HFF-Myc (cell line): ENCODE data around the gene CBX5.
A peak's percentile ranks its signal among the peaks of the same experiment; 100 is the strongest.
"Not testable (repeated sequence)": the region's sequence is repeated elsewhere in the genome, so short reads cannot be mapped to it uniquely, and the experiment has no call there.

Source experiments
- DNase-seq: peaks from one replicate; pipeline ENCODE4 v3.0.0-alpha.2; 2011; ENCODE audit warnings: low read depth; ENCODE audit errors: extremely low read depth
- H3K4me3 ChIP-seq: replicated peaks from 2 replicates; pipeline ENCODE4 v1.5.1; 2011; ENCODE audit warnings: low read depth, mild to moderate bottlenecking, control low read depth, low read length
- CTCF ChIP-seq: IDR thresholded peaks from 2 replicates; pipeline ENCODE4 v1.5.1; 2012; ENCODE audit warnings: mild to moderate bottlenecking, low read depth, low read length, control low read depth; ENCODE audit errors: missing control alignments

CBX5 gene

DNA sequence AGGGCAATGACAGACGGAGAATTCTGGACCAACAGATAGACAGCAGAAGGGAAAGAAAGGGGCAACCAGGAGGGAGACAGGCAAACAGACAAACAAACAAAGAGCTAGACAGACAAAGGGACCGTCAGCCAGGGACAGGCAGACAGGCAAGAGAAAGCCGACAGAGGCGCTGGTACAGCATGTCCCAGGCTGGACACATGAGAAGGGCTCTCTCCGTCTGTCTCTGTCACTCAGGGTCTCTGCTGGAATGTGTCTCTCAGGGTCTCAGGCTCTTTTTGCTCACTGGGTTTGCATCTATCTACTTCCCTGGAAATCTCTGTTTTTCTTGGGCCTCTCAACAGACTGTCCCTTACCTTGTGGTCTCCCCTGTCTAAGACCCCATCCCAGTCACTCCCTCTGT is 82.9 kb downstream of the CBX5 start:
- no peak overlapping the region for H3K4me3 ChIP-seq
- TF ChIP-seq CTCF = no peak
- no peak for DNase-seq

DNA sequence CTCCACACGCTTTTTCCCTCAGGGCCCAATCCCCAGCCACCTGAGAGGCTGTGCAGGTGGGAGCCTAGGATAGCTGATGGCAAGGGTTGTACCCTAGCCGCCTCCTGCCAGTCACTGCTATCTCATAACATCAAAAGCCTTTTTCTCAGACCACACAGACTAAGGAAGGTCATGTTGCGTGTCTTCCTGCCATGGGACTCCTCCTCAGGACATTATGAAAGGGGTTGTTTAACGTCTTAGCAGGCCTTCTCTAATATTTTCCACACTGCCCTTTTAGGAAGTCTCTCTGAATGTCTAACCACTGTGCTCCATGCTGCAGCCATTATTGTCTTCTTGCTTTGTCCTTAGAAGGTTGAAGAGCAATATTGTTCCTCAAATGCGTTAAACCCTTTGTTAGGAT is 83.5 kb downstream of the CBX5 start:
- H3K4me3 ChIP-seq = no peak overlapping the region
- no peak for DNase-seq
- TF ChIP-seq CTCF = no peak

DNA sequence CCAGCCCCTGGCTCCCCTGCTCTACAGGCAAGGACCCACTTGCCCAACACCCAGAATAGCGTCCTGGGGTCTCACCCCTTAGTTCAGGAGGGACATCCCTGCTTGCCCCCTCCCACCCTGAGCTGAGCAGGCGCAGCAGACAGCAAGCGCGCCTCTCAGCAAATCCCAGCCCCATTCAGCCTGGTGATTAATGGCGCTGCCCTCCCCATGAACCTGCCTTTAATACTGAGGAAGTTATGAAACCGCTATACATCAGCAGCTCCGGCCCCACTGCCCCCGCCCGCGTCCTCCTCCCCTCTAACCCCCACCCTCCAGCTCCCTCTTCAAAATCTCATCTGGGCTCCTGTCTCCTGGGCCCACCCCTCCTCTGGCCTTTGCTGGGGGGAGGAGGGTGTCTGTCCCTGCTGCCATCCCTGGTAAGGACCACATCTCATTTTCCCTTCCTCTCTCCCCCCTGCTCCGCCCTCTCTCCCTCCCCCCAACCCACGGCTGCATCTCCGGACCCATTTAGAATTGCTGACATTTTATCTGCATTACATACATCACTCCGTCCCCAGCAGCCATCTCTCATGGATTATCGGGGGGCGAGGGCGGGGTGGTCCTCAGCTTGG is 84.1 kb downstream of the CBX5 start:
- DNase-seq = no peak
- TF ChIP-seq CTCF = no peak

DNA sequence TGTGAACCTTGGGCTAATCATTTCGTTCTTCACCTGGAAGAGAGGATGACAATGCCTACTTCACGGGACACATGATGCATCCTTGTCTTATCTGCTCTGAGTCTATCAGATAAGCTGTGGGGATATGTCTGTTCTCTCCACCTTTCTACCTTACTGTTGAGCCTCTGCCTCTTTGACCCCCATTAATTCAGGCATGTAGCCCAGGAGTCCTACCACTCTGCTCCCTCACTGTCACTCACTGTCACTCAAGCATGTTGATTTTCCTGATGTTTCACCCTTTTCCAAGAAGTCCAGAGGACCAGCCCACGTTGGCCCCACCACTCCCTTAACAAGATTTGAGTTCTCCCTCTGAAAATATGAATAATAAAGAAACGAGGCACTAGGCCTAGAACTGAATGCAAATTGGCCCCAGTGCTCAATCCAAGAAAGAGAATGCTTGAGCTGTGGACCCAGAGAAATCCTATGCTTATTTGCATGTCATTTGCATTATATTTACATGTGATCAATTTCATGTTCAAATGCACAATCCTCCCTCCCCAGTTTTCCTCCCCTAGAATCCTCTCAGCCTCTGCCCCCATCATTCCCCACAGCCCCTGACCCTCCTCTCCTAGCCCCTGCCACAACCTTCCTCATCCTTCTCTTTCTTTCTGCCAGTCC is 84.7 kb downstream of the CBX5 start:
- DNase-seq = no peak
- H3K4me3 ChIP-seq = no peak overlapping the region

More for the DNA sequence above, 84.1 kb downstream of the CBX5 start:
- H3K4me3 ChIP-seq = no peak overlapping the region

DNA sequence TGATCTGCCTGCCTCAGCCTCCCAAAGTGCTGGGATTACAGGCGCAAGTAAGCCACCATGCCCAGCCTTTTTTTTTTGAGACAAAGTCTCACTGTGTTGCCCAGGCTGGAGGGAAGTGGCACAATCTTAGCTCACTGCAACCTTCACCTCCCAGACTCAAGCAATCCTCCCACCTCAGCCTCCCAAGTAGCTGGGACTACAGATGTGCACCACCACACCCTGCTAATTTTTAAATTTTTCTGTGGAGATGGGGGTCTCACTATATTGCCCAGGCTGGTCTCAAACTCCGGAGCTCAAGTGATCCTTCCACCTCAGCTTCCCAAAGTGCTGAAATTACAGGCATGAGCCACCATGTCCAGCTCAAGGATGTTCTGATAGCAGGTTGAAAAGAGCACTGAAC is 85.3 kb downstream of the CBX5 start:
- DNase-seq, H3K4me3 ChIP-seq: not testable (repeated sequence)

More for the DNA sequence above, 84.7 kb downstream of the CBX5 start:
- TF ChIP-seq CTCF = no peak

DNA sequence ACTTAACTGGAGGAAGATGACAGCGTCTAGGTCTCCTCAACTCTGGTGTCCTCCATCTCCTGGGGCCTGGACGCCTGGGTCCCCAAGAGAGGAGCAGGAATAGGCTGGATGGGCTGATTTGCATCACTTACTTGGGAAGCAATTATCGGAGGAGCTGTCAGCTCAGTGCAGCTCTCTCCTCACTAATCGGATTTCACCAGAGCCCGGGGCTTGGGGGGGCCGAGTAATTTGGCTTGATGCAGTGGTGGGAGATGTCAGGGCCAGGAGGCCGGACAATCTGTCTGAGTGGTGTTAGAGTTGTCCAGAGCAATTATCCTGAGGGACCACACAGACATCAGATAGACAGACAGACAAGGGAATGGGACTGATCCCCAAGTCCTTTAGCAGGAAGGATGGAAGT is 86.5 kb downstream of the CBX5 start:
- no peak overlapping the region for H3K4me3 ChIP-seq
- no peak for TF ChIP-seq CTCF
- DNase-seq = no peak

DNA sequence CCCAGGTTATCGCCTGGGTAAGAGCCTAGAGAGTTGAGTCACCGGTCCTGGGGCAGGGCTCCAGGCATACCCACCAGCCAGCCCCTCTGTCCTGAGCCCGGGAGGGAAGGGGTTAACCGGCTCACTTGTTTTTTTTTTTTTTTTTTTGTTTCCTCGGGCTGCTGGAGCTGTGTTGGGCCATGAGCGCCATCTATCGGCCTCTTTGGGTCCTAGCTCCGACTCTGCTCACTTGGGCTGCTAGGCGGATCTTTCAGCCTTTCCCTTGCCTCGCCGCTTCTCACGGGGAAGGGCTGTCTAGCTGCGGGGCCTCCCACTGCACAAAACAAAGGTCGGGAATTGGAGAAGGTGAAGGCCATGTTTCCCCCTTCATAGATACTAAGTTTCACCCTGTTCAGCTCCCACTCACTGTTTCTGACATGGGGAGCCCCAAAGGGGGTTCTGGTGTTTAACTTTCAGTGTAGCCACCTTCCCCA is 88.3 kb downstream of the CBX5 start:
- peak; percentile 68 for DNase-seq
- peak; percentile 93 for TF ChIP-seq CTCF
- no peak overlapping the region for H3K4me3 ChIP-seq
